Small intestine (tissue), 7 donors: ENCODE measurements around the gene RBBP5. TPM values are rescaled to one million over a fixed set of nuclear protein-coding genes. Genes with fewer than 3 reads are reported as not detected.

Experiments
- DNase-seq, 2 donors: peaks; one replicate each; pipeline versions ENCODE4 v3.0.0 to v3.0.0-alpha.2; 2013
- FAIRE-seq: peaks from 2 replicates; lab custom pipeline; 2012; peaks lifted over from hg19 to GRCh38; lab: Jason Lieb, UNC
- H3K27ac ChIP-seq, 3 donors: one replicate each; pipeline ENCODE4 v1.5.1; 2013; ENCODE audit warnings: low read length in 2 of 3, mild to moderate bottlenecking in 2 of 3, control low read depth in 1 of 3, inconsistent platforms in 1 of 3, low read depth in 1 of 3, moderate library complexity in 1 of 3
- H3K27me3 ChIP-seq, 3 donors: one replicate each; pipeline ENCODE4 v1.6.1; 2013; ENCODE audit warnings: low read length in 3 of 3, inconsistent platforms in 1 of 3; ENCODE audit not compliant: control insufficient read depth in 3 of 3, insufficient read depth in 3 of 3
- H3K36me3 ChIP-seq, 3 donors: one replicate each; pipeline ENCODE4 v1.6.1; 2013; ENCODE audit warnings: low read length in 3 of 3, inconsistent platforms in 1 of 3, low read depth in 1 of 3, mild to moderate bottlenecking in 1 of 3, moderate library complexity in 1 of 3; ENCODE audit not compliant: control insufficient read depth in 3 of 3, insufficient read depth in 2 of 3
- H3K4me1 ChIP-seq, 3 donors: one replicate each; pipeline ENCODE4 v1.6.1; 2013; ENCODE audit warnings: low read length in 2 of 3, inconsistent platforms in 1 of 3, low read depth in 1 of 3, mild to moderate bottlenecking in 1 of 3, moderate library complexity in 1 of 3; ENCODE audit not compliant: control insufficient read depth in 3 of 3, insufficient read depth in 2 of 3
- H3K4me3 ChIP-seq, 3 donors: one replicate each; pipeline ENCODE4 v1.5.1; 2013; ENCODE audit warnings: low read length in 3 of 3, control low read depth in 1 of 3, inconsistent platforms in 1 of 3, low read depth in 1 of 3, mild to moderate bottlenecking in 1 of 3, moderate library complexity in 1 of 3
- H3K9me3 ChIP-seq, 2 donors: one replicate each; pipeline ENCODE4 v1.6.1; 2013; ENCODE audit warnings: low read depth in 1 of 2, low read length in 1 of 2; ENCODE audit not compliant: control insufficient read depth in 2 of 2, insufficient read depth in 1 of 2
- WGBS, 3 donors: extraction: QIAGEN DNeasy Blood & Tissue Kit; methylation state at CpG; one replicate each; pipeline ENCODE4 v1.1.7; 2013; 5-methylcytosine and 5-hydroxymethylcytosine counted together
- polyA plus RNA-seq, 4 donors: library from polyadenylated mRNA; stranded (reverse) in 3 of 4; unstranded in 1 of 4; fragments of 200-250 nt in 3 of 4; fragments of 120-200 nt in 1 of 4; gene quantifications; one replicate each; pipeline versions ENCODE4 v1.2.1 to v1.2.3, GENCODE V29; 2013
- donor health status: healthy with polysubstance abuse.
- donor health status: control.
- donor health status: control.
- donor health status: Bipolar disorder and iron deficiency.
- donor health status: healthy.

RBBP5 gene
- polyA plus RNA-seq, 4 donors = 5.9 to 14.4 (median 7.1) TPM

DNA sequence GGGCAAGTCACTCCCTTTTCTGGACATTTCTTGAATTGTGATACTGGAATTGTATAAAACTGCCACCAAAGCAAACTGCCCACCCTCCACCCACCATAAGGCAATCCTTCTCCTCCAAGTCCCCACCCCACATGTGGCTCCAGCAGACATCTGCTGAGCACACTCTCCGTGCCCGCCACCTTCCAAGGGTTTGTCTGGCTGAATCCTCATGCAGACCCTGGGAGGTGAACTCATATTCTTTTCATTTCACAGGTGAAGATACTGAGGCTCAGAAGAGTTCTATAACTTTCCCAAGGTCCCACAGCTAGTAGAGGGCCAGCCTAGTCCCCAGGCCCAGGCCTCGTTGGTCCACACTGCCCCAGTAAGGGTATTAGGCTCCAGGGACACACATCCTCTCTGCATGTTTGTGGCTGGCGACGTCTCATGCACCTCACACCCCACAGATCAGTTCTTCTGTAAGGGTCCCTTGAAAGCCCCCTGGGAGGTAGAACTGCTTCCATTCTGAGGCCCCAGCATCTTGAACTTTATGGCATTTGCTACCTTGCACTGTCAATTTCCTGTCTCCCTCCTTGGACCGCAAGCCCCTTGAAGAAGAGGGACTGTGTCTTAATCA is 64.7 kb downstream of the RBBP5 start:
- no peak overlapping the region for H3K27ac ChIP-seq
- peaks cover 0 to 10% (median 0%) of the 10 kb centered on the region in 3 donors for H3K27me3 ChIP-seq
- no peaks in the 10 kb centered on the region for H3K36me3 ChIP-seq
- no peak for FAIRE-seq
- no peaks in the 10 kb centered on the region for H3K4me1 ChIP-seq
- no peak overlapping the region for H3K4me3 ChIP-seq
- WGBS, 3 donors = 90 to 97% (median 92%) methylated on average over 6 of the region's 6 CpGs
- DNase-seq = no peak
- H3K9me3 ChIP-seq = no peaks in the 10 kb centered on the region

DNA sequence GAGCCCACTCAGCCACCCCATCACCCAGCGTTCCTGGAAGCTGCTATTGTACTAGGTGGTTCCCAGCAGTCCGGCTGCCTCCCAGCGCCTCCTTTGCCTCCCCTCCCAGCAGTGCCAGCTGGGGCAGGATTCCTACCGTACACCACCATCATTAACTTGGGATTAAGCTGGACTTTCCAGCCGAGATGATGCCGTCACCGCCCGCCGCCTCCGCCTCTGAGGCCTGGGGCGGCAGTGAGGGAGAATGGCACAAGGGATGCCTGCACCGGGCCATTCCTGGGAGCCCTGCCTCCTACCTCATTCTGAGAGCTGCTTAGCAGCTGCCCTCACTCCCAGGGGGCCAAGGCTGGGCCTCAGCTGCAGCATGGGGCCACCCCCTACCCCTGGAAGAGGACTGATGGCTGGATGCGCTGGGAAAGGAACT is 65.6 kb downstream of the RBBP5 start:
- FAIRE-seq = no peak
- H3K9me3 ChIP-seq = no peaks in the 10 kb centered on the region
- WGBS, 3 donors = 80 to 86% (median 85%) methylated on average over 13 of the region's 13 CpGs
- H3K27me3 ChIP-seq = peaks cover 0 to 10% (median 0%) of the 10 kb centered on the region in 3 donors
- no peak overlapping the region for H3K4me3 ChIP-seq
- no peaks in the 10 kb centered on the region for H3K4me1 ChIP-seq
- no peak for DNase-seq
- H3K36me3 ChIP-seq = no peaks in the 10 kb centered on the region
- no peak overlapping the region for H3K27ac ChIP-seq

DNA sequence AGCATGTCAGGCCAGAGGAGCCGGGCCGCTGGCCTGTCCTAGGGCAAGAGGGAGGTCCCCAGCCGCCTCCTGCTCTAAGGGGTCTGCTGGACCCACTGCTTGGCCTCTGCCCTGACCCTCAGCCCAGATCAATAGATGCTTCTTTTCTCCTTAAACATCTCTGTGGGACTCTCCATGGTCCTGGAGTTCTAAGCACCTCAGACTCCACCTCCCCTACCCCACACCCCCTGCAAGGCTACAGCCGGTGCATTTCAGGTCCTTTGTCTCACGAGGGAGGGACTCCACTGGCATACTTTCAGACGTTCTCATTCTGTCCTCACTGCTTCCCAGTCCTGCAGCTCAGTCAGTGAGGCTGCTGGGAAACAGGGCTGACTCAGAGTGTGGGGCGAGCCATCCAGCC is 67.8 kb downstream of the RBBP5 start:
- peaks cover 0 to 10% (median 0%) of the 10 kb centered on the region in 3 donors for H3K27me3 ChIP-seq
- no peak for FAIRE-seq
- 41 to 55% (median 50%) methylated on average over 7 of the region's 7 CpGs for WGBS, 3 donors
- no peaks in the 10 kb centered on the region for H3K9me3 ChIP-seq
- no peak for DNase-seq
- no peak overlapping the region for H3K4me3 ChIP-seq
- H3K27ac ChIP-seq = no peak overlapping the region
- no peaks in the 10 kb centered on the region for H3K36me3 ChIP-seq
- no peaks in the 10 kb centered on the region for H3K4me1 ChIP-seq

DNA sequence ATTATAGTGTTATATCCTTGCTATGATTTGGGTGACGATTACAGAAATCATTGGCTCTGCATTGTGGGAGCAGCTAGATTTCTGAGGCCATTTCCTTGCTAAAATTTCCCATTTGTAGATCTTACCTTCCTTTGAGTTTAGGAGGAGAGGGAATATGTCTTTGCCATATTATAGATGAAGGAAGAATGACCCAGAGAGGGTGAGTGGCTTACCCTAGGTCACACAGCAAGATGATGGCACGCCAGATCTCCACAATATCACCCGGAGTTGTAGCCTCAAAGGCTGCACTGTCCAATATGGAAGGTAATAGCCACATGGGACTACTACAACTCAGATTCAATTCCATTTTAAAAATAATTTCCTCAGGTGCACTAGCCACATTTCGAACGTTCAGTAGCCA is 68.5 kb downstream of the RBBP5 start:
- DNase-seq (no peak), FAIRE-seq (no peak)
- H3K4me3 ChIP-seq = no peak overlapping the region
- no peak overlapping the region for H3K27ac ChIP-seq
- peaks cover 0 to 11% (median 1%) of the 10 kb centered on the region in 3 donors for H3K27me3 ChIP-seq
- no peaks in the 10 kb centered on the region for H3K36me3 ChIP-seq
- 84 to 91% (median 87%) methylated on average over 5 of the region's 5 CpGs for WGBS, 3 donors
- H3K9me3 ChIP-seq = no peaks in the 10 kb centered on the region
- H3K4me1 ChIP-seq = no peaks in the 10 kb centered on the region

DNA sequence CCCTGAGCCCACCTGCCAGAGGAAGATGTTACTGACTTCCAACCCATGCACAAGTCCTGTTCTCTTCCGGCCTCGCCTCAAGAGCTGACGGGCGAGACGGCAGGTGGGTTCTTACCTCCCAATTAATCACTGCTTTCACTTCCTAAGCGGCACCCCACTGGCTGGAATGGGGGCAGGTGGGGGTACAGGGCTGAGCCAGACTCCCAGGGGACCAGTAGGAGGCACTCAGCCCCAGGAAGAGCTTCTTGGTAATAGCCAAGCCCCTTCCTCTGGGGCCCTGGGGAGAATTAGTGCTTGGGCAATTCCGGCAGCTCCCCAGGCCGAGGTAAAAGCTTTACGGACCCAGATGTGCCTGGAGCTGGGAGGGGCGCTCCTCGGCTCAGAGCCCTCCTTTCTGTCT is 69.1 kb downstream of the RBBP5 start:
- DNase-seq (no peak), FAIRE-seq (no peak)
- Histone ChIP-seq H3K4me3 (no peak overlapping the region), H3K27me3 (peaks cover 0 to 16% (median 1%) of the 10 kb centered on the region in 3 donors), H3K27ac (no peak overlapping the region), H3K4me1 (no peaks in the 10 kb centered on the region), H3K9me3 (no peaks in the 10 kb centered on the region), H3K36me3 (no peaks in the 10 kb centered on the region)
- WGBS, 3 donors = 66 to 75% (median 70%) methylated on average over 11 of the region's 11 CpGs

DNA sequence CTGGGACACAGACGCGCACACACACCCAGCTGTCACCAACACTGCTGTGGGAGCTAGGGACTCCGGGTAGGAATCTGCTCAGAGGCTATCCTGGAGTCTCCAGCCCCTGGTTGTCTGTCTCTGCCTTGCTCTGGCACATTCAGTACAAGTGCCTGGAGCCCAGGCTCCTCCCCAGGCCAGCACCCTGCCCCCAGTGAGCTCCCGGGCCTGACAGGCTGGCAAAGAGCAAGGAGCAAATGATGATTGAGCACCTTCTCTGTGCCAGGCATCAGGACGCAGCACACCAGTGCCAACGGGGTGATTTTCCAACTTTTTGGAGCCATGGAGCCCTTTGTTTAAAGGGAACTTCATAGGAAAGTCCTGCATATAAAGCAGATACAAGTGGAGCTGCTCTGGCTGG is 72.3 kb downstream of the RBBP5 start:
- Histone ChIP-seq H3K36me3 (no peaks in the 10 kb centered on the region), H3K4me3 (no peak overlapping the region), H3K27me3 (peaks cover 3 to 47% (median 12%) of the 10 kb centered on the region in 3 donors), H3K27ac (no peak overlapping the region), H3K9me3 (no peaks in the 10 kb centered on the region), H3K4me1 (no peaks in the 10 kb centered on the region)
- WGBS, 3 donors = 57 to 64% (median 58%) methylated on average over 6 of the region's 6 CpGs
- no peak for DNase-seq
- FAIRE-seq = no peak

DNA sequence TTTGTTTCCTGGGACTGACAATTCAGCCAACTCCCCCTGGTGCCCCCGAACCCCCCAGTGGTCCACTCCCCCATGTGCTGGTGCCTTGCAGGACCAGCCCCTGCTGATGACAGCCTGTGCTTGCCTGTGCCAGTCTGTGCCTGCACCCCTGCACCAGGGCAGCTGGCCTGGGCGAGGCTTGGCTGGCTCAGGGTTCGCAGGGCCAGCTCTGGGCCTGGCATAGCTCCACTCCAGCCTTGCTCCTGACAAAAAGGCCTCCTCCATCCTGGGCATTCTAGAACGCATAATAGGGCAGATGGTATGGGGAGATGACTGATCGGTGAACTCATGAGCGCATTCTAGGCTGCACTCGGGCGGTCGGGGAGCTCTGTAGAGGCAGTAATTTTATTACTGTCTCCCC is 73.4 kb downstream of the RBBP5 start:
- Histone ChIP-seq H3K4me3 (no peak overlapping the region), H3K36me3 (no peaks in the 10 kb centered on the region), H3K9me3 (no peaks in the 10 kb centered on the region), H3K27ac (no peak overlapping the region), H3K27me3 (peaks cover 3 to 54% (median 17%) of the 10 kb centered on the region in 3 donors), H3K4me1 (no peaks in the 10 kb centered on the region)
- DNase-seq = no peak
- 74 to 84% (median 76%) methylated on average over 9 of the region's 9 CpGs for WGBS, 3 donors
- no peak for FAIRE-seq

DNA sequence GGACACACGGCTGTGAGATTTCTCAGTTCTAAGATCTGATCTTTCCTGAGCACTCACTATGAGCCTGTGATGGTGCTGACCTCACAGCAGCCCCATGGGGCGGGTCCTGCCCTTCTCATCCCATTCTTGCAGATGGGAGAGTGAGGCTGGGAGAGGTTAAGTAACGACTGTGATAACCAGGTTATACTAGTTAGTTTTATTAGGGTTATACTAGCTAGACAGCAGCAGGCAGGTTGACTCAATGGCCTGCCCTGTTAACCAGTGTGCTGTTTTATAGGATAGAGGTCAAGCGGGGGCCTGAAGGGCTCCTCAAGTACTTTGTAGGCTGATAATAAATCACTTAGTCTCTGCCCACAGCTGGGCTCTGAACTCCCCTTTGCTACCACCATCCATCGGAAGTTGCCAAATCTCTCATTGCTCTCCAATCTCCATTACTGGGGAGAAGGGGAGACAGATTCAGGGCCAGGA is 74.0 kb downstream of the RBBP5 start:
- Histone ChIP-seq H3K4me3 (no peak overlapping the region), H3K27me3 (peaks cover 5 to 57% (median 17%) of the 10 kb centered on the region in 3 donors), H3K27ac (no peak overlapping the region), H3K36me3 (no peaks in the 10 kb centered on the region), H3K9me3 (no peaks in the 10 kb centered on the region), H3K4me1 (no peaks in the 10 kb centered on the region)
- 56 to 70% (median 65%) methylated on average over 5 of the region's 5 CpGs for WGBS, 3 donors
- no peak for FAIRE-seq
- DNase-seq = no peak

DNA sequence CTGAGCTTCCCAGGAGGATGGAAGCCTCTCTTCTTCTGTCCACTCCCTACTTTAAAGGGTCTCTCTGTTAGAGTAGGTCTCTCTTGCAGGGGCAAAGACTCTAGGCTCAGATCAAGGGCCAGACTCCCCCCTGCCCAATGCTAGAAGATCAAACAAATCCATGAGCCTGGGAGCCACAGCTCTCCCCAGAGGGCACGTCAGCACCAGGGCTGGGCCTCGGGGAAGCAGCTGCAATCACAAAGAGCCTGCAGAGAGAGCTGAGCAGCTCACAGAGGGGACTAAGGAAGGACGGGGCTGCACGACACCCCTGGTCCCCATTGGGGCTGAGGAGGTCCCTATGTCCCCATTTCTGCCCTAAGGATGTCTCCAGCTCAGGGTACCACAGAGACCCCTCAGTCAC is 74.9 kb downstream of the RBBP5 start:
- no peak overlapping the region for H3K27ac ChIP-seq
- 29 to 42% (median 30%) methylated on average over 4 of the region's 4 CpGs for WGBS, 3 donors
- no peaks in the 10 kb centered on the region for H3K4me1 ChIP-seq
- H3K4me3 ChIP-seq = no peak overlapping the region
- DNase-seq (no peak), FAIRE-seq (no peak)
- H3K9me3 ChIP-seq = no peaks in the 10 kb centered on the region
- H3K36me3 ChIP-seq = no peaks in the 10 kb centered on the region
- peaks cover 5 to 59% (median 18%) of the 10 kb centered on the region in 3 donors for H3K27me3 ChIP-seq
